H1 (cell line): Measurements from ENCODE around the gene KRT12.

Experiments used
- GABPA ChIP-seq: IDR thresholded peaks from 2 replicates; pipeline ENCODE4 v1.6.1; 2011; ENCODE audit warnings: mild to moderate bottlenecking, low read length, moderate library complexity, borderline replicate concordance; ENCODE audit not compliant: insufficient read depth
- POLR2A ChIP-seq, 2 experiments: IDR thresholded peaks; 1 replicate in 1 of 2; 2 replicates in 1 of 2; pipeline ENCODE4 v1.6.1; 2011; ENCODE audit warnings: low read depth in 2 of 2, low read length in 2 of 2, mild to moderate bottlenecking in 2 of 2; ENCODE audit errors: control extremely low read depth in 1 of 2
- TF ChIP-seq, protein P1 (sequence below): IDR thresholded peaks from 2 replicates; pipeline ENCODE4 v1.6.1; 2012; ENCODE audit warnings: inconsistent platforms

DNA sequence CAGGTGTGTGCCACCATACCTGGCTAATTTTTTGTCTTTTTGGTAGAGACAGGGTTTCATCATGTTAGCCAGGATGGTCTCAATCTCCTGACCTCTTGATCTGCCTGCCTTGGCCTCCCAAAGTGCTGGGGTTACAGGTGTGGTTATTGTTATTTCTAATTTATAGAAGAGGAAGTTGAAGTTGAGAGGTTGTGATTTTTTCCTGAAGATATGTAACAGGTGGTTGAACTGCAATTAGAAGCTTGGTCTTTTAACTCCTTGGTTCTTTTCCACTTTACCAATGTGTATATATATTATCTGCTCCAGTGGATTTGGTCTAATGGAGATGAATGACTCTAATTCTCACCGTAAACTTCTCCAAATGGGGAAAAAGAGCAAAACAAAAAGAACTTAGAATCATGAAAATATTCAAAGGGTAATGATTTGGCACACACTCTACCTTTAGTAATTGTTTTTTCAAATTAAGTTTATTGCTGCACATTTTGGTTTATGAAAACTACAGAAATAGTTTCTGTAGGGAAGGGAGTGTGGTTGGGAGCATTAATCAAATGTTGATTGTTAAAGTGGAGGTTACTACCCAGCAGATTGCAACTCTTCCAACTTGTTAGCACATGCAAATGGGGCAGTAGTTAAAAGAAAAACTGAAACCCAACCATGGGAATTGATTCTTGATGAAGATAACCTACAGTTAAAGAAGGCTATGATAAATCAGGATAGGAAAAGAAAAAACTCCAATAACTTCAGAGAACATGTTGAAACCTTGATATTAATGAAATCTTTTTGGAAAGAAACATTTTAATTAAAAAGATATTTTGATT is 42.8 kb downstream of the KRT12 start:
- TF ChIP-seq GABPA, result no peak
- TF ChIP-seq, protein P1, sequence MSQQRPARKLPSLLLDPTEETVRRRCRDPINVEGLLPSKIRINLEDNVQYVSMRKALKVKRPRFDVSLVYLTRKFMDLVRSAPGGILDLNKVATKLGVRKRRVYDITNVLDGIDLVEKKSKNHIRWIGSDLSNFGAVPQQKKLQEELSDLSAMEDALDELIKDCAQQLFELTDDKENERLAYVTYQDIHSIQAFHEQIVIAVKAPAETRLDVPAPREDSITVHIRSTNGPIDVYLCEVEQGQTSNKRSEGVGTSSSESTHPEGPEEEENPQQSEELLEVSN, result no peak
- TF ChIP-seq POLR2A (IDR thresholded peaks at IDR 0.05; ENCODE audit: control extremely low read depth in 1 of 2, low read depth in 2 of 2, low read length in 2 of 2), result no peak
